H9 (cell line): Measurements from ENCODE around the gene MYMX. TPM values are rescaled to one million over a fixed set of nuclear protein-coding genes. Genes with fewer than 3 reads are reported as not detected.

Experiments used
- DNase-seq: peaks from one replicate; pipeline ENCODE4 v3.0.0-alpha.2; 2017
- H2AFZ ChIP-seq: one replicate; pipeline ENCODE4 v1.6.1; 2013; ENCODE audit warnings: mild to moderate bottlenecking, low read length, control low read depth, moderate library complexity
- H2AK5ac ChIP-seq: 2 replicates; pipeline ENCODE4 v1.6.1; 2013; ENCODE audit warnings: low read length, control low read depth, mixed read lengths; ENCODE audit not compliant: insufficient read length
- H2BK120ac ChIP-seq: one replicate; pipeline ENCODE4 v1.6.1; 2013; ENCODE audit warnings: low read depth, mild to moderate bottlenecking, low read length, control low read depth, inconsistent platforms; ENCODE audit not compliant: poor library complexity, severe bottlenecking
- H2BK12ac ChIP-seq: 2 replicates; pipeline ENCODE4 v1.6.1; 2013; ENCODE audit warnings: low read length, control low read depth, mixed read lengths, low read depth; ENCODE audit not compliant: insufficient read length
- H2BK15ac ChIP-seq: 2 replicates; pipeline ENCODE4 v1.6.1; 2013; ENCODE audit warnings: low read depth, low read length, control low read depth
- H2BK20ac ChIP-seq: one replicate; pipeline ENCODE4 v1.6.1; 2013; ENCODE audit warnings: low read depth, mild to moderate bottlenecking, low read length, control low read depth, inconsistent platforms; ENCODE audit not compliant: poor library complexity, severe bottlenecking
- H2BK5ac ChIP-seq: 2 replicates; pipeline ENCODE4 v1.6.1; 2013; ENCODE audit warnings: low read length, control low read depth, mixed read lengths; ENCODE audit not compliant: insufficient read length
- H3K14ac ChIP-seq: 2 replicates; pipeline ENCODE4 v1.6.1; 2013; ENCODE audit warnings: low read length, control low read depth; ENCODE audit not compliant: insufficient read depth
- H3K18ac ChIP-seq: 2 replicates; pipeline ENCODE4 v1.6.1; 2013; ENCODE audit warnings: low read depth, mild to moderate bottlenecking, mixed read lengths, low read length, control low read depth; ENCODE audit not compliant: insufficient read length
- H3K23ac ChIP-seq: 2 replicates; pipeline ENCODE4 v1.6.1; 2013; ENCODE audit warnings: low read length, control low read depth, mixed read lengths, low read depth; ENCODE audit not compliant: insufficient read length
- H3K23me2 ChIP-seq: 2 replicates; pipeline ENCODE4 v1.6.1; 2013; ENCODE audit warnings: low read depth, mild to moderate bottlenecking, mixed read lengths, low read length, control low read depth; ENCODE audit not compliant: insufficient read length, poor library complexity, severe bottlenecking
- H3K27ac ChIP-seq: 2 replicates; pipeline ENCODE4 v1.5.1; 2013; ENCODE audit warnings: low read length, control low read depth, mixed read lengths, low read depth; ENCODE audit not compliant: insufficient read length
- H3K27me3 ChIP-seq: 2 replicates; pipeline ENCODE4 v1.6.1; 2013; ENCODE audit warnings: low read length, control low read depth, inconsistent platforms; ENCODE audit not compliant: insufficient read depth
- H3K4ac ChIP-seq: 2 replicates; pipeline ENCODE4 v1.6.1; 2013; ENCODE audit warnings: low read depth, mild to moderate bottlenecking, control low read depth, inconsistent platforms, low read length, moderate library complexity
- H3K4me1 ChIP-seq: 2 replicates; pipeline ENCODE4 v1.6.1; 2013; ENCODE audit warnings: low read length, control low read depth, inconsistent platforms; ENCODE audit not compliant: insufficient read depth
- H3K4me2 ChIP-seq: 2 replicates; pipeline ENCODE4 v1.6.1; 2013; ENCODE audit warnings: low read length, control low read depth, mixed read lengths; ENCODE audit not compliant: insufficient read length, insufficient read depth
- H3K56ac ChIP-seq: 2 replicates; pipeline ENCODE4 v1.6.1; 2013; ENCODE audit warnings: low read depth, mild to moderate bottlenecking, mixed read lengths, low read length, control low read depth; ENCODE audit not compliant: insufficient read length
- H3K79me1 ChIP-seq: 2 replicates; pipeline ENCODE4 v1.6.1; 2013; ENCODE audit warnings: low read depth, mild to moderate bottlenecking, moderate library complexity, low read length, control low read depth, inconsistent platforms; ENCODE audit not compliant: insufficient read depth, poor library complexity, severe bottlenecking
- H3K79me2 ChIP-seq: 2 replicates; pipeline ENCODE4 v1.6.1; 2013; ENCODE audit warnings: low read length, control low read depth, inconsistent platforms; ENCODE audit not compliant: insufficient read depth
- H3K9ac ChIP-seq: 2 replicates; pipeline ENCODE4 v1.6.1; 2013; ENCODE audit warnings: low read length, control low read depth, mixed read lengths; ENCODE audit not compliant: insufficient read length; ENCODE audit errors: extremely low read depth
- H3K9me3 ChIP-seq: one replicate; pipeline ENCODE4 v1.6.1; 2013; ENCODE audit warnings: low read depth, low read length, inconsistent platforms; ENCODE audit not compliant: control insufficient read depth
- H3T11ph ChIP-seq: one replicate; pipeline ENCODE4 v1.6.1; 2013; ENCODE audit warnings: mild to moderate bottlenecking, low read length, control low read depth, inconsistent platforms
- H4K20me1 ChIP-seq: one replicate; pipeline ENCODE4 v1.6.1; 2013; ENCODE audit not compliant: control insufficient read depth, insufficient read length, insufficient read depth
- H4K5ac ChIP-seq: 2 replicates; pipeline ENCODE4 v1.6.1; 2013; ENCODE audit warnings: low read depth, mild to moderate bottlenecking, mixed read lengths, low read length, control low read depth; ENCODE audit not compliant: insufficient read length
- H4K8ac ChIP-seq: replicated peaks from 2 replicates; pipeline ENCODE4 v1.6.1; 2013; ENCODE audit warnings: low read length, control low read depth, mixed read lengths, low read depth; ENCODE audit not compliant: insufficient read length
- H4K91ac ChIP-seq: 2 replicates; pipeline ENCODE4 v1.6.1; 2013; ENCODE audit warnings: low read depth, mild to moderate bottlenecking, moderate library complexity, mixed read lengths, low read length, control low read depth; ENCODE audit not compliant: insufficient read length
- H3K27ac Mint-ChIP-seq, 3 experiments: 2 replicates in 2 of 3; 3 replicates in 1 of 3; pipeline ENCODE4 v1.8.0; 2020 to 2021; ENCODE audit warnings: mixed read lengths in 3 of 3, mild to moderate bottlenecking in 1 of 3, moderate library complexity in 1 of 3
- H3K27me3 Mint-ChIP-seq: 2 replicates; pipeline ENCODE4 v1.8.0; 2021; ENCODE audit warnings: low read depth, mild to moderate bottlenecking, moderate library complexity, mixed read lengths
- H3K36me3 Mint-ChIP-seq, 3 experiments: 2 replicates in 2 of 3; 3 replicates in 1 of 3; pipeline ENCODE4 v1.8.0; 2020 to 2021; ENCODE audit warnings: low read depth in 3 of 3, mixed read lengths in 3 of 3; ENCODE audit not compliant: insufficient read depth in 1 of 3
- H3K4me1 Mint-ChIP-seq, 2 experiments: 2 replicates each; pipeline ENCODE4 v1.8.0; 2020; ENCODE audit warnings: mixed read lengths in 2 of 2
- H3K4me3 Mint-ChIP-seq, 2 experiments: 2 replicates in 1 of 2; 3 replicates in 1 of 2; pipeline ENCODE4 v1.8.0; 2020 to 2021; ENCODE audit warnings: mild to moderate bottlenecking in 2 of 2, mixed read lengths in 2 of 2, moderate library complexity in 1 of 2
- H3K9me3 Mint-ChIP-seq, 2 experiments: 2 replicates in 1 of 2; 3 replicates in 1 of 2; pipeline ENCODE4 v1.8.0; 2020; ENCODE audit warnings: mild to moderate bottlenecking in 2 of 2, mixed read lengths in 2 of 2, moderate library complexity in 1 of 2
- WGBS: extraction: QIAGEN DNeasy Blood & Tissue Kit; methylation state at CpG from one replicate; pipeline ENCODE4 v1.1.7; 2013; ENCODE audit warnings: missing lambda C conversion rate, low lambda C conversion rate, mixed read lengths; ENCODE audit not compliant: insufficient read length; ENCODE audit errors: extremely low coverage; 5-methylcytosine and 5-hydroxymethylcytosine counted together
- total RNA-seq: library from RNA; stranded (reverse); gene quantifications from 2 replicates; pipeline ENCODE4 v1.2.1, GENCODE V29; 2021
- TF ChIP-seq, protein P1 (sequence below): fragments of 200-600 bp; sonication (generic); conservative IDR thresholded peaks from 3 replicates; pipeline ENCODE4 v1.8.0; 2021; ENCODE audit warnings: antibody characterized with exemption, mild to moderate bottlenecking

Gene MYMX
- total RNA-seq, 1 experiment from 2014 or later: 1.1 TPM

DNA sequence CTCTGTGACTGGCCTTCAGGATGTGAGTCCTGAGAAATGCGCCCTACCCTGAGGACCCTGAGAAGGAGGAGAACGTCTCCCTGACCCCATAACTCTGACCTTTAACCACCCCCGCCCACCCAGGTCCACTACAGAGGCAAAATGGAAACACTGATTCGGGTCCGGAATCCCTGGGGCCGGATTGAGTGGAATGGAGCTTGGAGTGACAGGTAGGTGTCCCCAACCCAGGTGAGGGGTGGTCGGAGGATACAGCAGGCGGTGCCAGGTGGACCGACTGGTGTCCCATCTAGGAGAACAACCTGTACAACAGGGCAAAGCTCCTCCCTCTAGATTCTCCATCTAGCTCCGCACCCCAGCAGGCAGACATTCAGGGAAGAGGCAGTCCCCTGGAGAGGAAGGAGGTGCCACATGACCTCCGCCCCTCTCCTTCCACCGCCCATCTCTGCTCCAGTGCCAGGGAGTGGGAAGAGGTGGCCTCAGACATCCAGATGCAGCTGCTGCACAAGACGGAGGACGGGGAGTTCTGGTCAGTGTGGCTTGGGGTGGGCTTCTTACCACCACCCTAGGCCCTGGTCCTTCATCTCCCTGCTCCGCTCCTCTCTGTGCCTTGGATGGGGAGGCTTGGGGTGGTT, 40.5 kb upstream of the MYMX start:
- TF ChIP-seq, protein P1, sequence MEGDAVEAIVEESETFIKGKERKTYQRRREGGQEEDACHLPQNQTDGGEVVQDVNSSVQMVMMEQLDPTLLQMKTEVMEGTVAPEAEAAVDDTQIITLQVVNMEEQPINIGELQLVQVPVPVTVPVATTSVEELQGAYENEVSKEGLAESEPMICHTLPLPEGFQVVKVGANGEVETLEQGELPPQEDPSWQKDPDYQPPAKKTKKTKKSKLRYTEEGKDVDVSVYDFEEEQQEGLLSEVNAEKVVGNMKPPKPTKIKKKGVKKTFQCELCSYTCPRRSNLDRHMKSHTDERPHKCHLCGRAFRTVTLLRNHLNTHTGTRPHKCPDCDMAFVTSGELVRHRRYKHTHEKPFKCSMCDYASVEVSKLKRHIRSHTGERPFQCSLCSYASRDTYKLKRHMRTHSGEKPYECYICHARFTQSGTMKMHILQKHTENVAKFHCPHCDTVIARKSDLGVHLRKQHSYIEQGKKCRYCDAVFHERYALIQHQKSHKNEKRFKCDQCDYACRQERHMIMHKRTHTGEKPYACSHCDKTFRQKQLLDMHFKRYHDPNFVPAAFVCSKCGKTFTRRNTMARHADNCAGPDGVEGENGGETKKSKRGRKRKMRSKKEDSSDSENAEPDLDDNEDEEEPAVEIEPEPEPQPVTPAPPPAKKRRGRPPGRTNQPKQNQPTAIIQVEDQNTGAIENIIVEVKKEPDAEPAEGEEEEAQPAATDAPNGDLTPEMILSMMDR: no peak
- WGBS: no CpG with 5 or more reads among the region's 15 CpGs
- H3K23me2 ChIP-seq: no peaks in the 10 kb centered on the region

More for the DNA sequence above, 40.5 kb upstream of the MYMX start:
- Histone ChIP-seq H3K18ac (no peak overlapping the region), H3T11ph (no peak overlapping the region), H3K79me1 (no peaks in the 10 kb centered on the region), H3K4ac (no peak overlapping the region), H2AFZ (no peak overlapping the region), H3K27ac (no peak overlapping the region), H4K20me1 (peaks cover 3% of the 10 kb centered on the region), H4K5ac (no peak overlapping the region), H2BK5ac (no peak overlapping the region), H3K9ac (no peak overlapping the region), H2BK15ac (no peak overlapping the region), H3K14ac (no peak overlapping the region; the same call in 1 of the 2 replicates), H3K56ac (no peak overlapping the region), H2BK20ac (no peak overlapping the region), H2AK5ac (no peak overlapping the region), H3K4me2 (no peak overlapping the region), H3K27me3 (no peaks in the 10 kb centered on the region), H4K91ac (no peak overlapping the region), H4K8ac (no peak overlapping the region), H2BK120ac (no peak overlapping the region), H3K23ac (no peak overlapping the region), H3K79me2 (no peaks in the 10 kb centered on the region), H3K4me1 (peaks cover 2% of the 10 kb centered on the region; the same call in 1 of the 2 replicates), H2BK12ac (no peak overlapping the region), H3K9me3 (no peaks in the 10 kb centered on the region)
- Mint-ChIP-seq H3K4me3 (no peak overlapping the region), H3K9me3 (no peaks in the 10 kb centered on the region), H3K27me3 (peaks cover 1% of the 10 kb centered on the region), H3K4me1 (peaks cover 10 to 19% of the 10 kb centered on the region in 2 experiments), H3K36me3 (no peaks in the 10 kb centered on the region; a peak in 1 of 7 replicates), H3K27ac (no peak overlapping the region)
- no peak for DNase-seq
